Measurements from ENCODE around the gene KLHL35. TPM values are rescaled to one million over a fixed set of nuclear protein-coding genes. Genes with fewer than 3 reads are reported as not detected.

Gene KLHL35
- total RNA-seq, 1 experiment from 2014 or later = 1.3 TPM

DNA sequence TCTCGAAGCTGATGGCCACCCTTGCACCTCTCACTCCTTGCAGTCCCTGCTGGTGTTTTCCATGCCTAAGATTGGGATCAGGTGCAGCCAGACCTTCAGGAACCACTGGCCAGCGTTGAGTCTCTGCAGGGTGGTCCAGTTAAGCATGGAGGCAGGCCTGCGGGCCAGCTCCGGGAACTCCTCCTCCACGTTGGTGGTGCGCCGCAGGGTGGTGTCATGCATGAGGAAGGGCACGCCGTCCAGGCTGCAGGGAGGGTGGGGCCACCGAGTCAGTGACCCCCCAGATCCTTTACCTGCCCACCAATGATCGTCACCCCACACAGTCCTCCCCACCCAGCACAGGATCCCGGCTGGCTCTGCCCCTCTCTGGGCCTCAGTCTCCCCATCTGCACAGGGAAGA is 10.0 kb upstream of the KLHL35 start:
- CTCF ChIA-PET = interaction anchor here (4.2 kb wide), 1 partner anchor 90 kb away, joined by 21 read pairs; no protein-coding TSS in a partner anchor
- TF ChIP-seq, protein P1, sequence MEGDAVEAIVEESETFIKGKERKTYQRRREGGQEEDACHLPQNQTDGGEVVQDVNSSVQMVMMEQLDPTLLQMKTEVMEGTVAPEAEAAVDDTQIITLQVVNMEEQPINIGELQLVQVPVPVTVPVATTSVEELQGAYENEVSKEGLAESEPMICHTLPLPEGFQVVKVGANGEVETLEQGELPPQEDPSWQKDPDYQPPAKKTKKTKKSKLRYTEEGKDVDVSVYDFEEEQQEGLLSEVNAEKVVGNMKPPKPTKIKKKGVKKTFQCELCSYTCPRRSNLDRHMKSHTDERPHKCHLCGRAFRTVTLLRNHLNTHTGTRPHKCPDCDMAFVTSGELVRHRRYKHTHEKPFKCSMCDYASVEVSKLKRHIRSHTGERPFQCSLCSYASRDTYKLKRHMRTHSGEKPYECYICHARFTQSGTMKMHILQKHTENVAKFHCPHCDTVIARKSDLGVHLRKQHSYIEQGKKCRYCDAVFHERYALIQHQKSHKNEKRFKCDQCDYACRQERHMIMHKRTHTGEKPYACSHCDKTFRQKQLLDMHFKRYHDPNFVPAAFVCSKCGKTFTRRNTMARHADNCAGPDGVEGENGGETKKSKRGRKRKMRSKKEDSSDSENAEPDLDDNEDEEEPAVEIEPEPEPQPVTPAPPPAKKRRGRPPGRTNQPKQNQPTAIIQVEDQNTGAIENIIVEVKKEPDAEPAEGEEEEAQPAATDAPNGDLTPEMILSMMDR (IDR thresholded peaks at IDR 0.05; ENCODE audit: unreplicated experiment) = no peak
- Mint-ChIP-seq H3K36me3 (ENCODE audit: insufficient read depth, unreplicated experiment) (peaks cover 4% of the 10 kb centered on the region), H3K9me3 (ENCODE audit: low read depth, unreplicated experiment) (no peaks in the 10 kb centered on the region), H3K4me3 (ENCODE audit: low read depth, unreplicated experiment) (no peak overlapping the region), H3K27ac (ENCODE audit: unreplicated experiment) (no peak overlapping the region), H3K27me3 (ENCODE audit: unreplicated experiment) (peaks cover 32% of the 10 kb centered on the region), H3K4me1 (ENCODE audit: low read depth, unreplicated experiment) (no peaks in the 10 kb centered on the region)
- no peak for DNase-seq
- no TSS peak for BruUV-seq (replicated peaks)
- intact Hi-C loops (cut with micrococcal nuclease; ENCODE audit: unreplicated experiment) = no loop called here

GRCh38 chr11:75442161-75442885 is 9.3 kb upstream of the KLHL35 start:
- TF ChIP-seq, protein P1 (IDR thresholded peaks at IDR 0.05; ENCODE audit: unreplicated experiment) = no peak
- CTCF ChIA-PET = no interaction called here
- no TSS peak for BruUV-seq (replicated peaks)
- Mint-ChIP-seq H3K4me3 (ENCODE audit: low read depth, unreplicated experiment) (no peak overlapping the region), H3K9me3 (ENCODE audit: low read depth, unreplicated experiment) (no peaks in the 10 kb centered on the region), H3K27me3 (ENCODE audit: unreplicated experiment) (peaks cover 39% of the 10 kb centered on the region), H3K27ac (ENCODE audit: unreplicated experiment) (no peak overlapping the region), H3K36me3 (ENCODE audit: insufficient read depth, unreplicated experiment) (peaks cover 4% of the 10 kb centered on the region), H3K4me1 (ENCODE audit: low read depth, unreplicated experiment) (no peaks in the 10 kb centered on the region)
- intact Hi-C loops (cut with micrococcal nuclease; ENCODE audit: unreplicated experiment) = no loop called here
- DNase-seq = no peak

- Mint-ChIP-seq H3K27ac (ENCODE audit: unreplicated experiment) (no peak overlapping the region), H3K4me1 (ENCODE audit: low read depth, unreplicated experiment) (no peaks in the 10 kb centered on the region), H3K4me3 (ENCODE audit: low read depth, unreplicated experiment) (no peak overlapping the region), H3K27me3 (ENCODE audit: unreplicated experiment) (peaks cover 41% of the 10 kb centered on the region), H3K9me3 (ENCODE audit: low read depth, unreplicated experiment) (no peaks in the 10 kb centered on the region), H3K36me3 (ENCODE audit: insufficient read depth, unreplicated experiment) (peaks cover 4% of the 10 kb centered on the region)
- CTCF ChIA-PET = no interaction called here
- DNase-seq = no peak
- intact Hi-C loops (cut with micrococcal nuclease; ENCODE audit: unreplicated experiment) = no loop called here
- BruUV-seq (replicated peaks) = no TSS peak
- TF ChIP-seq, protein P1 (IDR thresholded peaks at IDR 0.05; ENCODE audit: unreplicated experiment) = no peak
These were observed 8.8 kb upstream of the KLHL35 start for GRCh38 chr11:75441804-75442132.

- TF ChIP-seq, protein P1 (IDR thresholded peaks at IDR 0.05; ENCODE audit: unreplicated experiment) = no peak
- Mint-ChIP-seq H3K36me3 (ENCODE audit: insufficient read depth, unreplicated experiment) (peaks cover 4% of the 10 kb centered on the region), H3K27me3 (ENCODE audit: unreplicated experiment) (peaks cover 42% of the 10 kb centered on the region), H3K27ac (ENCODE audit: unreplicated experiment) (no peak overlapping the region), H3K9me3 (ENCODE audit: low read depth, unreplicated experiment) (no peaks in the 10 kb centered on the region), H3K4me3 (ENCODE audit: low read depth, unreplicated experiment) (no peak overlapping the region), H3K4me1 (ENCODE audit: low read depth, unreplicated experiment) (no peaks in the 10 kb centered on the region)
- no peak for DNase-seq
- CTCF ChIA-PET = no interaction called here
- no TSS peak for BruUV-seq (replicated peaks)
- intact Hi-C loops (cut with micrococcal nuclease; ENCODE audit: unreplicated experiment) = no loop called here
These were observed 8.2 kb upstream of the KLHL35 start for GRCh38 chr11:75440960-75441803.

All from Calu3 (cell line).